NCI-H2107 (cell line): Measurements from ENCODE around the gene GPD1.
"Not testable (repeated sequence)": the region's sequence is repeated elsewhere in the genome, so short reads cannot be mapped to it uniquely, and the experiment has no call there.

Source experiments
- DNase-seq: peaks from one replicate; lab custom pipeline; 2025; lab: John Stamatoyannopoulos, UW

Gene GPD1

GRCh38 chr12:50123203-50123602 is 19.4 kb downstream of the GPD1 start:
- no peak for DNase-seq

- no peak for DNase-seq
Measured at GRCh38 chr12:50127546-50127945, 23.7 kb downstream of the GPD1 start.

GRCh38 chr12:50129290-50129689 is 25.5 kb downstream of the GPD1 start:
- DNase-seq = no peak

GRCh38 chr12:50132505-50133135 is 28.8 kb downstream of the GPD1 start:
- DNase-seq = no peak

GRCh38 chr12:50142993-50143392 is 39.2 kb downstream of the GPD1 start:
- no peak for DNase-seq

GRCh38 chr12:50145439-50145838 is 41.6 kb downstream of the GPD1 start:
- no peak for DNase-seq

GRCh38 chr12:50147281-50147680 is 43.5 kb downstream of the GPD1 start:
- DNase-seq = no peak

- not testable (repeated sequence) for DNase-seq
Measured at GRCh38 chr12:50148011-50148410, 44.2 kb downstream of the GPD1 start.

GRCh38 chr12:50149311-50149710 is 45.5 kb downstream of the GPD1 start:
- DNase-seq = no peak

GRCh38 chr12:50151047-50151687 is 47.4 kb downstream of the GPD1 start:
- DNase-seq = no peak

- not testable (repeated sequence) for DNase-seq
Measured at GRCh38 chr12:50154947-50155346, 51.1 kb downstream of the GPD1 start.

- DNase-seq = no peak
Measured at GRCh38 chr12:50156641-50157040, 52.8 kb downstream of the GPD1 start.

GRCh38 chr12:50157259-50157658 is 53.5 kb downstream of the GPD1 start:
- DNase-seq = no peak

GRCh38 chr12:50160643-50161042 is 56.8 kb downstream of the GPD1 start:
- DNase-seq = no peak
